GM18907 (cell line): Measurements from ENCODE around the gene MCRIP2.

Experiments
- ATAC-seq: cut with Tn5 transposase; IDR thresholded peaks from one replicate; pipeline ENCODE4 v1.9.1; 2021; ENCODE audit warnings: mild to moderate bottlenecking, moderate library complexity; ENCODE audit not compliant: unreplicated experiment

The MCRIP2 gene

DNA sequence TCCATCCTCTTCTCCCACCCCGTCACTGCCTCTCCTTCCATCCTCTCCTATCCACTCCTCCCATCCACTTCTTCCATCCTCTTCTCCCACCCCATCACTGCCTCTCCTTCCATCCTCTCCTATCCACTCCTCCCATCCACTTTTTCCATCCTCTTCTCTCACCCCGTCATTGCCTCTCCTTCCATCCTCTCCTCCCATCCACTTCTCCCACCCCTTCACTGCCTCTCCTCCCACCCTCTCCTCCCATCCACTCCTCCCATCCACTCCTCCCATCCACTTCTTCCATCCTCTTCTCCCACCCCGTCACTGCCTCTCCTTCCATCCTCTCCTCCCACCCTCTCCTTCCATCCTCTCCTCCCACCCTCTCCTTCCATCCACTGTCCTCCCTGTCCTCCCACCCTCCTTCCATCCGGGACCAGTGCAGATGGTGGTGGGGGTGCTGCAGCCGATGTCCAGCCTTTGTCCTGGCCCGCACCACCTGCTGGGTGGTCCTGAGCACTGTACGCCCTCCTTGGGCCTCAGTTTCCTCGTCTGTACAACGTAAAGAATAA is 9.7 kb upstream of the MCRIP2 start:
- ATAC-seq: no peak

DNA sequence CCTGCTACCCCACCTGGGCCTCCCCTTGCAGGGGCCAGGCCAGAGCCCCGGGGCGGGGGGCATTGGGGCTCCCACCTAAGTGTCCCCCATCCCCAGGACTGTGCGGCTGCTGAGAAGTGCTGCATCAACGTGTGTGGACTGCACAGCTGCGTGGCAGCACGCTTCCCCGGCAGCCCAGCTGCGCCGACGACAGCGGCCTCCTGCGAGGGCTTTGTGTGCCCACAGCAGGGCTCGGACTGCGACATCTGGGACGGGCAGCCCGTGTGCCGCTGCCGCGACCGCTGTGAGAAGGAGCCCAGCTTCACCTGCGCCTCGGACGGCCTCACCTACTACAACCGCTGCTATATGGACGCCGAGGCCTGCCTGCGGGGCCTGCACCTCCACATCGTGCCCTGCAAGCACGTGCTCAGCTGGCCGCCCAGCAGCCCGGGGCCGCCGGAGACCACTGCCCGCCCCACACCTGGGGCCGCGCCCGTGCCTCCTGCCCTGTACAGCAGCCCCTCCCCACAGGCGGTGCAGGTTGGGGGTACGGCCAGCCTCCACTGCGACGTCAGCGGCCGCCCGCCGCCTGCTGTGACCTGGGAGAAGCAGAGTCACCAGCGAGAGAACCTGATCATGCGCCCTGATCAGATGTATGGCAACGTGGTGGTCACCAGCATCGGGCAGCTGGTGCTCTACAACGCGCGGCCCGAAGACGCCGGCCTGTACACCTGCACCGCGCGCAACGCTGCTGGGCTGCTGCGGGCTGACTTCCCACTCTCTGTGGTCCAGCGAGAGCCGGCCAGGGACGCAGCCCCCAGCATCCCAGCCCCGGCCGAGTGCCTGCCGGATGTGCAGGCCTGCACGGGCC is 8.9 kb upstream of the MCRIP2 start:
- no peak for ATAC-seq

DNA sequence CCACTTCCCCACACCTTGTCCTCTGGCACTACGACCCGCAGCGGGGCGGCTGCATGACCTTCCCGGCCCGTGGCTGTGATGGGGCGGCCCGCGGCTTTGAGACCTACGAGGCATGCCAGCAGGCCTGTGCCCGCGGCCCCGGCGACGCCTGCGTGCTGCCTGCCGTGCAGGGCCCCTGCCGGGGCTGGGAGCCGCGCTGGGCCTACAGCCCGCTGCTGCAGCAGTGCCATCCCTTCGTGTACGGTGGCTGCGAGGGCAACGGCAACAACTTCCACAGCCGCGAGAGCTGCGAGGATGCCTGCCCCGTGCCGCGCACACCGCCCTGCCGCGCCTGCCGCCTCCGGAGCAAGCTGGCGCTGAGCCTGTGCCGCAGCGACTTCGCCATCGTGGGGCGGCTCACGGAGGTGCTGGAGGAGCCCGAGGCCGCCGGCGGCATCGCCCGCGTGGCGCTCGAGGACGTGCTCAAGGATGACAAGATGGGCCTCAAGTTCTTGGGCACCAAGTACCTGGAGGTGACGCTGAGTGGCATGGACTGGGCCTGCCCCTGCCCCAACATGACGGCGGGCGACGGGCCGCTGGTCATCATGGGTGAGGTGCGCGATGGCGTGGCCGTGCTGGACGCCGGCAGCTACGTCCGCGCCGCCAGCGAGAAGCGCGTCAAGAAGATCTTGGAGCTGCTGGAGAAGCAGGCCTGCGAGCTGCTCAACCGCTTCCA is 8.1 kb upstream of the MCRIP2 start:
- ATAC-seq: no peak

DNA sequence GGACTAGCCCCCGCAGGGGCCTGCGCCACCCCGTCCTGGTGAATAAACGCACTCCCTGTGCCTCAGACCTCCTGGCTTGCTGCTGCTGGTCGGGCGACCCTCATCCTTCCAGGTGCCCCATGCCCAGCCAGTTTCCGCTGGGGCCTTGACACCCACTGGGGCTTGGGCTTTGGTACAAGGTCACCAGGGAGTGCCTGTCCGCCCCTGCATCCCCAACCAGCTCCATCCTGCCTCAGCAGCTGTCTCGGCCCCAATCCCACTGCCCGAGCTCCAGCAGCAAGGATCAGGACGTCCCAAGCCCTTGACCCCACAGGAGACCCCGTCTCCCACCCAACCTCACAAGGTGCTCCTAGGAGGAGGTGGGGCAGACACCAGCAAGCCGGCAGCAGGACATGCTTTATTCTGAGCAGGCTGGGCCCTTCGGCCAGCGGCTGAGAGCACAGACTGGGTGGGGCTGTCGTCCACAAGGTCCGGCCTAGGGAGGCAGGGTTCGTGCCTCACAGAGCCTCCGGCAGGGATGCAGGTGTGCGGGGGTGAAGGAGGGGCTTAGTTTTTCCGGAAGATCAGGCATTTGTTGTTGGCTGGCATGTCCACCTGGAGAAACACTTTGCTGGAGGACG is 7.5 kb upstream of the MCRIP2 start:
- no peak for ATAC-seq

DNA sequence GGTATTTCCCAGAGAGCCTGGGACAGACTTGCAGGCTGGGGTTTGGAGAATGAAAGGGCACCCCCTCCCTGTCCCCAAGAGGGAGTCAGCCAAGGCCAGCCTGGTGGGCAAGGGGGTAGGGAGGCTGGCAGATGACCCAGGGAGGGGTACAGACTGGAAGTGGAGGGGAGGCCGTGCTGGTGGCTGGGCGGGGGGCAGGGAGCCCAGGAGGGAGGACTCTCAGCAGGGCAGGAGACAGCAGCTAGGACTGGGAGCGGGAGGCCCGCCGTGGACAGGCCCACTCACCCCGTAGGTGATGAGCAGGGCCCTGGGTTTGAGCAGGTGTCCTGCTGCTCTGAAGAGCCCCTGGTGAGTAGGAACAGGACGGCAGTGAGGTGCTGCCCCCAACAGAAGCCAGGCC is 6.6 kb upstream of the MCRIP2 start:
- no peak for ATAC-seq

DNA sequence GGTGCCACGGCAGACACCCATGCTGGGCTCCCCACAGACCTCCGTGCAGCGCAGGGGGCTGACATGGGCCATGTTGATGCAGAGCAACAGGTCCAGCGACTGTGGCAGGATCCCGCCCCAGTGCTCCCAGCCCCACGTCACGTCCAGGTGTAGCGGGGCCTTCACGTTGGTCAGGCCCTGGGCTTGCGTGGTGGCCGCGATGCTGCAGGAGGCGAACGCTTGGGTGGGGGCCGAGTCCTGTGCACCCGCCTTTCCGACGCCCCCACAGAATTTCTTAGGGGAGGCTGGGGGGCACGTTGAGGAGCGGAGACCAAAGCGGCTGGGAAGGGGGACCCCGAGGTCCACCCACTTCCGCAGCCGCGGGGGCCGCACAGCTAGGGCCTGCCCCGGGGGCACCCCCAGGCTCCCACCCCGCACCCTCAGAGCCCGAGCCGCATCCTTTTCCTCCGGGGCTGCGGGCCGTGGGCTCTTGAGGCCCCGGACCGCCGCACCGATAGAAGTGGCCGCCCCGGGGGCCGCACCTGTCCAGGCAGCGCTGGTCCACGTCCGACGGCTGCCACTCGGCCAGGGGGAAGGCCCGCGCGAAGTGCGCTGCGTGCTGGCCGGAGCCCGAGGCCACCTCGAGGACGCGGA is 5.9 kb upstream of the MCRIP2 start:
- ATAC-seq: peak; percentile 1

DNA sequence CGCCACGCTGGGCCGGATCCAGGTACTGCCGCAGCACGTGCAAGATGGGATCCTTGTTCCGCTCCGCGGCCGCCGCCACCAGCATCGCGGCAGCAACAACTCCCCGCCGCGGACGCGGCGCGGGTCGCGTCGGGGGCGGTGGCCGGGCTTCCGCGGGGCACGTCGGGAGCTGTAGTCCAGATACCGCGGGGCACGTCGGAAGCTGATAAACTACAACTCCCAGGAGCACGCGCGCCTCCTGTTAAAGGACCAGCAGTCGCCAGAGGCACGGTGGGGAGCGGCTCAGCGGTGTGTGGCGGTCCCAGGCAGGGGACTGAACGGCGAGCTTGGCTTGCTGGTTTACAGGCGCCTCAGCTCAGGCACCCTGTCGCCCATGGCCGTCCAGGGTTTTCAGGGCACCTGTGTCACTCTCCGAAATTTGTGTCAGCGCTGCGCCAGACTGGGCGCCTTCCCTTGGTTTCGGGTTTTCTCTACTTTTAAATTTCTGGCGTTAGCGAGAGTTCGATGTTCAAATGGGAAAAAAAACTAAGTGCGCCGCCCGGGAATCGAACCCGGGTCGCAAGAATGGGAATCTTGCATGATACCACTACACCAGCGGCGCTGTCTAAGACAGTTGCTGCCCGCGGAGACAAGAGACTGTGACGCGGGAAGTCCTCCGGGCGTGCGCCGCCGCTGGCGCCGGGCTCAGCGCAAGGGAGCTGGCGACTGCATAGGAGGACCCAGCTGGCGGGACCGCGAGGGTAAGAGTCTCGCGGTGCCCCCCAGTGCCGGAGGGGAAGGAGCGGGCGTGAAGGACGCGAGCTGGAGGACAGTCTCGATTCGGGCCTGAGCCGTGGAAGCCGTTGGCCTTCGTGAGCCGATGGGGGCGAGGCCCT is 5.2 kb upstream of the MCRIP2 start, which contains the start of gene METTL26:
TSS of gene METTL26 (minus strand) at position 100 of the 875 bp plus-strand sequence. CDS start at position 85, 15 bp downstream.
- peak; percentile 69 for ATAC-seq

DNA sequence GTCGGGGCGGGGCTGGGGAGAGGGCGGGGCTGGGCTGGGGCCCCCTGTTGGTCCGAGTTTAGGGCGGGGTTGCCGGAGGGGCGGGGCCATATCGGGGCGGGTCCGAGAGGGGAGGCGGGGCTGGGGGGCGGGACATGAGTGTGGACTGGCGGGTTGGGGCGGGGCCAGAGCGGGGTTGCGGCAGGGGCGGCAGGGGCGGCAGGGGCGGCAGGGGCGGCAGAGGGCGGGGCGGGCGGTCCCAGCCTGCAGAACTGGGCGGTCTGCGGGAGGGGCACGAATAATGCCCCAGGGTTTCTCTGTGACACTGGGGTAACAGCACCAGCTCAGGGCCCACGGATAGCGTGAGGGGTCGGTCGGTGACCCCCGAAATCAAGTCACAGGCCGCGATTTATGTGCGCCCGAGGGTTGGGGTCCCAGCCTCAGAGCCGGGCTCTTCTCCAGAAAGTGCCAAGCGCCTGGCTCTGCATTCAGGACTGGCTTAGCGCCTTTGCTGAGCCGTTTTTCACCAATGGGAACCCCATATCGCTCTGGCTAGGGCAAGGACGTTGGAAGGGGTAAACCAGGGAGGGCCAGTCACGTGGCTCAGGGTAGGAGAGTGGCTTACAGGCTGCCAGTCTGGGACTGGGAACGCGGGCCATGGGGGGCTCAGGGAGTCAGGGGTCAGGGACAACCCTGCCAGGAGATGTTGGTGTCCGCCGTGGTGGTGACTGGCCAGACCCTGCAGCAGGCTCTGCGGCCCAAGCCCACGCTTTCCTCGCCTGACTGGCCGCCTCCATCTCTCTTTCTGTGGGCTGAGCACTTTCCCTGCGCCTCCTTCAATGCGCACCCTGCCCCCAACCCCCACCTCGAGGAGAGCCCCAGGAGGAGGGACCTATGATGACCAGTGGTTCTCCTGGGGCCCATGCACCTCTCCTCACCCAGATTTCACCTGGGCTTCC is 4.3 kb upstream of the MCRIP2 start:
- ATAC-seq: peak; percentile 1

DNA sequence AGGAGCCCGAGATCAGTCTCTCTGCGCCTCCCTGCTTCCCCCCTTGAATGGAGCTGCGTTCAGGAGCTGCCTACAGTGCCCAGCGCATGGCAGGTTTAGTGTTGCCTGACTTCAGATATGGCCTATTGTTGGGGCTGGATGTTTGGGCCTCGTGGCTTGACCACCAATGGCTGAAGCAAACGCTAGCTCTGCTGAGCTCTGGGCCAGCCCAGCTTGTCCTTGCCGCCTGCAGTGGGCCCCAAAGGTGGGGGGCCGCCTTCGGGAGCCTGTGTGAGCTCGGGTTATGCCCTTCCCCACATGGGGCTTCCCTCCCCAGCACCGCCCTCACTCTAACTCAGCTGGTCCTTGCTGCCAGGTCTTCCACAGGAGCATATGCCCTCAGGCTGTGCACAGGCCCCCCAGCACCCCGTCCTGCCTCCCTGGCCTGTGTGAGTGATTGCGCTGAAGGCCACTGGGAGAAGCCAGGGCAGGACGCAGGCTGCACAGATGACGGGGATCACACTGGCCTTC is 3.5 kb upstream of the MCRIP2 start:
- no peak for ATAC-seq

DNA sequence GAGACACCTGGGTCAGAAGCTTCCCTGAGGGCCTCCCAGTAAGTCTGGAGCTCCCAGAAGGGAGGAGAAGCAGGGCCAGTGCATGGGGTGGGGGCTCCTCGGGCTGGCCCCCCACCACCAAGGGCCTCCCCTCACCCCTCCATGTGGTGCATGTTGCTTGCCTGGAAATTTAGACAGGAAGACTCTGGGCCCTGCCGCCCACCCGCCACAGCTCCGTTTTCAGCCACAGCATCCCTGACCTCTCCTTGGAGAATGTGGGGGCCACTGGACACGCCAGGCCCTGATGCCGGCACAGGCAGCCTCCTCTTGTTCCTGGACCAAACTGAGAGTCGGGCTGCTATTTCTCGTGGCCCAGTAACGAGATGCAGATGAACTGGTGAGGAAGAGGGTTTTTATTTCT is 2.8 kb upstream of the MCRIP2 start:
- ATAC-seq: no peak

DNA sequence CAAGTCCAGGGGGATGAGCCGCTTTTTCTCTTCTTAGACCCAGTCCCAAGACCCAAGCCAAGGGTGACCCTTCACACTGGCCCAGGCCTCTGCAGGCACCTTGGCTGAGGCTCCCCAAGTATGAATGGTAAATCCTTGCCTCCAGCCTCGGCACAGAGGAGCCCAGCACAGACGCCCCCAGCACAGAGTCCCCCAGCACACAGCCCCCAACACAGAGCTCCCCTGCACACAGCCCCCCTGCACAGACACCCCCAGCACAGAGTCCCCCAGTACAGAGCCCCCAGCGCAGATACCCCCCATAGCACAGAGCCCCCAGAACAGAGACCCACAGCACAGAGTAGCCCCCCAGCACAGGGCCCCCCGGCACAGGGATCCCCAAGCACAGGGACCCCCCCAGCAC is 1.0 kb upstream of the MCRIP2 start:
- ATAC-seq: no peak

DNA sequence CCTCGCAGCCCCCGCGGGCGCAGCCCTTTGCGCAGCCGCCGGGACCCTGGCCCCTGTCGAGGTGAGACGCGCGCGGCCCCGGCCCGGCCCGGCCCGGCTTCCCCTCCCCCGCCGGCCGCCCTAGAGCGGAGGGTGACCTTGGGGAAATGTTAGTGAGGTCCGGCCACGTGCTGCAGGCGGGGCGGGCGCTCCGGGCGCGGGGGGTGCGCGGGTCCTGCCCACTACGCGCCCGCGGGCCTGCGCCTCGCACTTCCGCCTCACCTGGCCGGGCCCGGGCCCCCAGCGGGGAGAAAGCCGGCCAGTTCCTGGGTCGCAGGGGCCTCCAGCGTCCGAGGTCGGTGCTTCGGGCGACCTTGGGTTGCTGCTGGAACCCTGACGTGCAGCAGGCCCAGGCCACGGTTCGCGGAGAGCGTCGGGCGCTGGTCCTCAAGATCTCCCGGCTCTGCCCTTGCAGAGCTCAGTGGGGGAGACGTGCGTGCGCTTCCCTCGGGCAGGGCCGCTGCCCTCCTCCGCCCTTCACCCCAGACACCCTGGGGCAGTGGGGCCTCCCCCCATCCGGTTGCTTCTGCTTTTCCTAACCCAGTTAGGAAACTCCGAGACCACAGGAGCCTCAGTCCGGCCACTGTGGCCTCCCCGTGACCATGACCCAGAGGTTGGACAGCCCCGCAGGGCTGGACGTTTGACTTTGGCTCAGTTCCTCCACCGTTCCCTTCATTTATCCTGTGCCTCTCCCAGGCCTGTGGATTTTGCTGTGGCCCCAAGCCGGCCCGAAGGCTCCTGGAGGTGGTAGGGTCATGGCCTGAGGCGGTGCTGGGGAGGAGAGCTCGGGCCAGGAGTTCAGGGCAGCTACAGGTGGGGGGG is 791 bp downstream of the MCRIP2 start:
- peak; percentile 36 for ATAC-seq

DNA sequence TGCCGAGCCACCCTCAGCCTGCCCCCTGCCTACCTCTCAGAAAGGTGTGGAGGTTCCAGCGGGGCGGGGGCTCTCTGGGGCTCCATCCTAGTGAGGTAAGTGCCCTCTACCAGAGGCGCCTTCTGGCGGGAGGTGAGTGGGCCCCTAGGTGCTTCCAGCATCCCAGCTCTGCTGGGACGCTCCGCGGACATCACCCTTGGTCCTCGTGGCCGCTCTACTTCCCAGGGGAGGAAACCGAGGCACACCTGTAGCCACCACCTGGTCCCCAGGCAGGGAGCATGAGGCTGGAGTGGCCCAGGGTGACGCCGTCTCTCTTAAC is 1.4 kb downstream of the MCRIP2 start:
- ATAC-seq: no peak

DNA sequence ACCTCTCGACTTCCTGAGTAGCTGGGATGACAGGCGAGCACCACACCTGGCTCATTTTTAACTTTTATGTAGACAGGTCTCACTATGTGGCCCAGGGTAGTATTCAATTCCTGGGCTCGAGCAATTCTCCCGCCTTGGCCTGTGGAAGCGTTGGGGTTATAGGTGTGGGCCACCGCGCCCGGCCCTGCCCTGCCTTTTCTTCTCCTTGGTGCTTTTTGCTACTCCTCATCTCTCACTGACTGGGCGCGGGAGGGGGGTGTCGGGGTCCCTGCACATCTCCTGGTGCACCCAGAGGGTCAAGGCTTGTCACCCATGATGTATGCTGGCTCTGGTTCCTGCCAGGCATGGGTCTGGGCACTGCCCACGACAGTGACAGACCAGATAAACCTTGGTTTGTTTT is 2.9 kb downstream of the MCRIP2 start:
- ATAC-seq: no peak

DNA sequence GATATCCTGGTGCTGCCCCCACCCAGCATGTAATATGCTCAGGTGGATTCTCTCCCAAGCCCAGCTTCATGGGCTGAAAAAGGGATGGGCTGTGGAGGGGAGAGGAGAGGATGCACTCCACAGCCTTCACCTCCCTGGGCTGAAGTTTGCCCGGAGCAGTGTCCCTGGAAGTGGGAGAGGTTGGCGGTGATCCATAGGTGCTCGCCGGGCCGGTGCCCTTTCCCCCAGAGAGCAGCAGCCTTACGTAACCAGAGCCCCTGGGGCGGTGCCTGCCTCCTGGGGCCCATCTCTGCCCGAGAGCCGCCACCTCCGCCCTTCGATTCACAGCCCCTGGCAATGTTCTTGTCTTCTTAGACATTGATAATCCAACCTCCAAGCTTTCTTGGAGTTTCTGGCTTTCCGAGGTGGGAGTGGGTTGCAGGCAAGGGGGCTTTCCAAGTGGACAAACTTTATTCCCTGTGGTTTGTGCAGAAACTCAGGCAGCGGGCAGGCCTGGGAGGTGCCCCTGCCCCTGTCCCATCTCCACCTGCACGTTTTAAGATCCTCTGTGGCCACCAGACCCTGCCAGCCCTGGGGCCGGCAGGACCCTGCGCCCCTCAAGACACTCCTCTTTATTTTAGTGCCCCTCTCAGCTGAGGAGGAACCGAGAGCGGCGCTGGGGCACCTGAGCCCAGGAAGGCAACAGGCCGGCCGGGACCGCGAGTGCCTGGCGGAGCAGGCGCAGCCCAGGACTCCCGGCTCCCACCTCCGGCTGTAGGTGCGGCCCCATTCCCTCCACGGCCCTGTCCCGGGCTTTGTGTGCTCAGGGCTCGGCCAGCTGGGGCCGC is 4.4 kb downstream of the MCRIP2 start:
- ATAC-seq: no peak

DNA sequence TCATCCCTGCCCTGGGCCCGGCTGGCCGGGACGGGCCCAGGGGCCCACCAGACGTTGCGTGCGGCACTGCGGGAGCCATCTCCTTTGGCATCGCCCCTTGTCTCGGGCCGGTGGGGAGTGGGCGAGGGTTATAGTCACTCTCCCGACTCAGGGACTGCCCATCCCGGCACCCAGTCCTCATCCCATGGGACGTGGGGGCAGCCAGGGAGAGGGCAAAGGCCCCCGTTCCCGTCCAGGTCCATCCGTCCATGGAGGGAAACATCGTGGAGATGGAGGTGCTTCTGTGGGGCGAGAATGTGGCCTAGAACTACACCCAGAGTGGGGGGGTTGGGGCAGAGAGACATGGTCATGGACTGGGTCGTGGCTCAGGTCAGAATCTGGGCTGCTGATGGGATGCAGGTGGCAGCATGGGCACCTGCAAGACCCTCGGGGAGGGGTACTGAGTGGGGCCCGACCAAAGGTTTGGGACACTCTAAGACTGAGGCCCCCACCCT is 5.1 kb downstream of the MCRIP2 start:
- no peak for ATAC-seq
